K562 (cell line): ENCODE results near the gene CIB1. TPM values are rescaled to one million over a fixed set of nuclear protein-coding genes. Genes with fewer than 3 reads are reported as not detected.

ENCODE experiments used
- ATF1 ChIP-seq, 2 experiments: fragments of 450-650 bp in 1 of 2; IDR thresholded peaks; 2 replicates each; pipeline ENCODE4 v1.6.1; 2016; ENCODE audit warnings: missing compliant biosample characterization in 1 of 2, missing genetic modification characterization in 1 of 2
- CREB1 ChIP-seq, 2 experiments: sonication (generic) in 1 of 2; formaldehyde crosslinking in 1 of 2; IDR thresholded peaks; 2 replicates each; pipeline versions ENCODE4 v1.6.1 to v1.8.0; 2012 to 2022; ENCODE audit warnings: inconsistent platforms in 1 of 2, mild to moderate bottlenecking in 1 of 2, missing genetic modification reagents in 1 of 2, moderate library complexity in 1 of 2
- EGR1 ChIP-seq: fragments of 450-650 bp; conservative IDR thresholded peaks from 2 replicates; pipeline ENCODE4 v1.6.1; 2017; ENCODE audit warnings: mild to moderate bottlenecking
- EP300 ChIP-seq: IDR thresholded peaks from 2 replicates; pipeline ENCODE4 v1.6.1; 2012; ENCODE audit warnings: low read length, improper control_type of control experiment
- FOXM1 ChIP-seq, 2 experiments: fragments of 450-650 bp in 1 of 2; sonication (generic) in 1 of 2; formaldehyde crosslinking in 1 of 2; IDR thresholded peaks; 2 replicates each; pipeline versions ENCODE4 v1.6.1 to v1.9.0; 2017 to 2022; ENCODE audit warnings: low read depth in 2 of 2, mild to moderate bottlenecking in 2 of 2, missing genetic modification reagents in 1 of 2, moderate library complexity in 1 of 2
- HNRNPH1 ChIP-seq: fragments of 200-400 bp; formaldehyde crosslinking; optimal IDR thresholded peaks from 2 replicates; pipeline ENCODE3; 2017; ENCODE audit warnings: low read depth, mild to moderate bottlenecking, low read length, moderate library complexity
- NFIC ChIP-seq: fragments of 450-650 bp; IDR thresholded peaks from 2 replicates; pipeline ENCODE4 v1.6.1; 2017; ENCODE audit warnings: mild to moderate bottlenecking, inconsistent platforms
- PCBP1 ChIP-seq: fragments of 200-400 bp; formaldehyde crosslinking; IDR thresholded peaks from 2 replicates; pipeline ENCODE4 v1.6.1; 2018; ENCODE audit warnings: mild to moderate bottlenecking, low read depth, low read length; ENCODE audit not compliant: poor library complexity, severe bottlenecking
- RFX5 ChIP-seq: IDR thresholded peaks from 2 replicates; pipeline ENCODE4 v1.6.1; 2011; ENCODE audit warnings: low read depth, mild to moderate bottlenecking, improper control_type of control experiment, low read length
- SREBF1 ChIP-seq: fragments of 150-350 bp; IDR thresholded peaks from 2 replicates; pipeline ENCODE4 v1.6.1; 2014; ENCODE audit warnings: antibody characterized with exemption, low read depth, low read length, borderline replicate concordance
- THRAP3 ChIP-seq: fragments of 450-650 bp; IDR thresholded peaks from 2 replicates; pipeline ENCODE4 v1.6.1; 2016; ENCODE audit warnings: mild to moderate bottlenecking, inconsistent platforms, borderline replicate concordance
- TRIM24 ChIP-seq, 2 experiments: fragments of 450-650 bp; IDR thresholded peaks; 2 replicates each; pipeline ENCODE4 v1.6.1; 2016
- ZBTB1 ChIP-seq: sonication (generic); formaldehyde crosslinking; IDR thresholded peaks from 2 replicates; pipeline ENCODE4 v1.8.1; 2023; ENCODE audit warnings: missing genetic modification reagents, low read depth, mild to moderate bottlenecking, borderline replicate concordance
- polyA plus RNA-seq, 8 experiments: library from polyadenylated mRNA; depleted of rRNA in 4 of 8; stranded (reverse) in 5 of 8; unstranded in 3 of 8; fragments of >200 nt; fragmentation: Nextera tagmentation in 2 of 8; fragmentation: Illumina TruSeq in 1 of 8; extraction: Ambion mirVana in 2 of 8; extraction: Trizol in 1 of 8; gene quantifications; 2 replicates each; pipeline versions ENCODE4 v1.2.1 to v1.2.3, GENCODE V29; 2011 to 2014; ENCODE audit warnings: inconsistent platforms in 1 of 8, missing spikeins in 1 of 8
- total RNA-seq, 7 experiments: library from RNA; depleted of rRNA in 6 of 7; stranded (reverse); fragments of >200 nt in 6 of 7; fragmentation: Illumina TruSeq in 2 of 7; extraction: Trizol in 2 of 7; gene quantifications; 2 replicates each; pipeline versions ENCODE4 v1.2.1 to v1.2.3, GENCODE V29; 2011 to 2021; ENCODE audit warnings: low replicate concordance in 1 of 7
- TF ChIP-seq, protein P1 (sequence below): fragments of 450-650 bp; IDR thresholded peaks from 2 replicates; pipeline ENCODE4 v1.6.1; 2016; ENCODE audit warnings: mild to moderate bottlenecking, moderate library complexity
- TF ChIP-seq, protein P2 (sequence below): fragments of 450-650 bp; formaldehyde crosslinking; IDR thresholded peaks from 2 replicates; pipeline ENCODE4 v1.4.0; 2022; ENCODE audit warnings: missing genetic modification characterization

CIB1 gene
- total and polyA plus RNA-seq, 9 of the 15 experiments (the other 6 are each of a cell fraction or from before 2014, with no cell fraction given), result 14.9 to 136 (median 64.5) TPM

DNA sequence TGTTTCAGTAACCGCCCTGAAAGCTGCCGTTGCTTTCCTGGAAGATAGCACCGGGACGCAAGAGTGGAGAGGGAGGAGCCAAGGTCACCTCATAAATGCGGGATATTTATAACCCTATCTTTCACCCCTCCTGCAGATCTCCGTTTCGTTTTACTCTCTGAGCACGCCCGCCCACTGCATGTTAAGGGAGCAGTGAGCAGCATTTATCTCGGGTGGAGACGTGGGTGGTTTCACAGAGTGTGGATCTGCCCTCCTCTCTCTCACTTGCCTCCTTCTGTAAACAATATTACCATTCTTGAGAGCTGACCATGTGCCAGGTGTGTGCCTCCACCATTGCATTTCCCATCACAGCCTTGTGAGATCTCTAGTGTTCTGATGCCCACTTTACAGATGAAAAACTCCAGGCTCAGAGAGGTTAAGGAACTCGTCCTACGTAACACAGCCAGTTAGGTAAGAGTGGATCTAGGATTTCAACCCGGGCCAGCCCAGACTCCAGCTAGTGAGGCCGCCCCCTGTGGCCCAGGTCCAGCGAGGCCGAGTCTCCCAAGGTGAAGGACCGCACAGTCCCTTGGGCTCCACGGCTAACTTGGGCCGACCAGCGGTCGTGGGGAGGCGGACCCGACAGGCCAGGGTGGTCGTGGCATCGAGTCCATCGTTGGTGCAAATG is 49.5 kb downstream of the CIB1 start (continued):
- TF ChIP-seq FOXM1 (IDR thresholded peaks at IDR 0.05; ENCODE audit: low read depth) (peak; percentile 44), FOXM1 (CRISPR knock-in tag; IDR thresholded peaks at IDR 0.05; ENCODE audit: low read depth) (no peak), SREBF1 (peak; percentile 95), PCBP1 (peak; percentile 91), RFX5 (no peak), ATF1 (CRISPR knock-in tag; IDR thresholded peaks at IDR 0.05) (no peak), ATF1 (tag; IDR thresholded peaks at IDR 0.05) (peak; percentile 79), NFIC (peak; percentile 88), TRIM24 (IDR thresholded peaks at IDR 0.05) (peak; percentile 18 to 59; a peak in 2 of 4 replicates), EP300 (peak; percentile 91), ZBTB1 (CRISPR knock-in tag) (no peak), HNRNPH1 (no peak), EGR1 (peak; percentile 94), CREB1 (IDR thresholded peaks at IDR 0.05) (0 out of 2 replicates have a peak, but pooled peaks have one; percentile 27), CREB1 (CRISPR knock-in tag; IDR thresholded peaks at IDR 0.05) (no peak; the same call in 1 of the 2 replicates), THRAP3 (peak; percentile 88)
- TF ChIP-seq, protein P1, sequence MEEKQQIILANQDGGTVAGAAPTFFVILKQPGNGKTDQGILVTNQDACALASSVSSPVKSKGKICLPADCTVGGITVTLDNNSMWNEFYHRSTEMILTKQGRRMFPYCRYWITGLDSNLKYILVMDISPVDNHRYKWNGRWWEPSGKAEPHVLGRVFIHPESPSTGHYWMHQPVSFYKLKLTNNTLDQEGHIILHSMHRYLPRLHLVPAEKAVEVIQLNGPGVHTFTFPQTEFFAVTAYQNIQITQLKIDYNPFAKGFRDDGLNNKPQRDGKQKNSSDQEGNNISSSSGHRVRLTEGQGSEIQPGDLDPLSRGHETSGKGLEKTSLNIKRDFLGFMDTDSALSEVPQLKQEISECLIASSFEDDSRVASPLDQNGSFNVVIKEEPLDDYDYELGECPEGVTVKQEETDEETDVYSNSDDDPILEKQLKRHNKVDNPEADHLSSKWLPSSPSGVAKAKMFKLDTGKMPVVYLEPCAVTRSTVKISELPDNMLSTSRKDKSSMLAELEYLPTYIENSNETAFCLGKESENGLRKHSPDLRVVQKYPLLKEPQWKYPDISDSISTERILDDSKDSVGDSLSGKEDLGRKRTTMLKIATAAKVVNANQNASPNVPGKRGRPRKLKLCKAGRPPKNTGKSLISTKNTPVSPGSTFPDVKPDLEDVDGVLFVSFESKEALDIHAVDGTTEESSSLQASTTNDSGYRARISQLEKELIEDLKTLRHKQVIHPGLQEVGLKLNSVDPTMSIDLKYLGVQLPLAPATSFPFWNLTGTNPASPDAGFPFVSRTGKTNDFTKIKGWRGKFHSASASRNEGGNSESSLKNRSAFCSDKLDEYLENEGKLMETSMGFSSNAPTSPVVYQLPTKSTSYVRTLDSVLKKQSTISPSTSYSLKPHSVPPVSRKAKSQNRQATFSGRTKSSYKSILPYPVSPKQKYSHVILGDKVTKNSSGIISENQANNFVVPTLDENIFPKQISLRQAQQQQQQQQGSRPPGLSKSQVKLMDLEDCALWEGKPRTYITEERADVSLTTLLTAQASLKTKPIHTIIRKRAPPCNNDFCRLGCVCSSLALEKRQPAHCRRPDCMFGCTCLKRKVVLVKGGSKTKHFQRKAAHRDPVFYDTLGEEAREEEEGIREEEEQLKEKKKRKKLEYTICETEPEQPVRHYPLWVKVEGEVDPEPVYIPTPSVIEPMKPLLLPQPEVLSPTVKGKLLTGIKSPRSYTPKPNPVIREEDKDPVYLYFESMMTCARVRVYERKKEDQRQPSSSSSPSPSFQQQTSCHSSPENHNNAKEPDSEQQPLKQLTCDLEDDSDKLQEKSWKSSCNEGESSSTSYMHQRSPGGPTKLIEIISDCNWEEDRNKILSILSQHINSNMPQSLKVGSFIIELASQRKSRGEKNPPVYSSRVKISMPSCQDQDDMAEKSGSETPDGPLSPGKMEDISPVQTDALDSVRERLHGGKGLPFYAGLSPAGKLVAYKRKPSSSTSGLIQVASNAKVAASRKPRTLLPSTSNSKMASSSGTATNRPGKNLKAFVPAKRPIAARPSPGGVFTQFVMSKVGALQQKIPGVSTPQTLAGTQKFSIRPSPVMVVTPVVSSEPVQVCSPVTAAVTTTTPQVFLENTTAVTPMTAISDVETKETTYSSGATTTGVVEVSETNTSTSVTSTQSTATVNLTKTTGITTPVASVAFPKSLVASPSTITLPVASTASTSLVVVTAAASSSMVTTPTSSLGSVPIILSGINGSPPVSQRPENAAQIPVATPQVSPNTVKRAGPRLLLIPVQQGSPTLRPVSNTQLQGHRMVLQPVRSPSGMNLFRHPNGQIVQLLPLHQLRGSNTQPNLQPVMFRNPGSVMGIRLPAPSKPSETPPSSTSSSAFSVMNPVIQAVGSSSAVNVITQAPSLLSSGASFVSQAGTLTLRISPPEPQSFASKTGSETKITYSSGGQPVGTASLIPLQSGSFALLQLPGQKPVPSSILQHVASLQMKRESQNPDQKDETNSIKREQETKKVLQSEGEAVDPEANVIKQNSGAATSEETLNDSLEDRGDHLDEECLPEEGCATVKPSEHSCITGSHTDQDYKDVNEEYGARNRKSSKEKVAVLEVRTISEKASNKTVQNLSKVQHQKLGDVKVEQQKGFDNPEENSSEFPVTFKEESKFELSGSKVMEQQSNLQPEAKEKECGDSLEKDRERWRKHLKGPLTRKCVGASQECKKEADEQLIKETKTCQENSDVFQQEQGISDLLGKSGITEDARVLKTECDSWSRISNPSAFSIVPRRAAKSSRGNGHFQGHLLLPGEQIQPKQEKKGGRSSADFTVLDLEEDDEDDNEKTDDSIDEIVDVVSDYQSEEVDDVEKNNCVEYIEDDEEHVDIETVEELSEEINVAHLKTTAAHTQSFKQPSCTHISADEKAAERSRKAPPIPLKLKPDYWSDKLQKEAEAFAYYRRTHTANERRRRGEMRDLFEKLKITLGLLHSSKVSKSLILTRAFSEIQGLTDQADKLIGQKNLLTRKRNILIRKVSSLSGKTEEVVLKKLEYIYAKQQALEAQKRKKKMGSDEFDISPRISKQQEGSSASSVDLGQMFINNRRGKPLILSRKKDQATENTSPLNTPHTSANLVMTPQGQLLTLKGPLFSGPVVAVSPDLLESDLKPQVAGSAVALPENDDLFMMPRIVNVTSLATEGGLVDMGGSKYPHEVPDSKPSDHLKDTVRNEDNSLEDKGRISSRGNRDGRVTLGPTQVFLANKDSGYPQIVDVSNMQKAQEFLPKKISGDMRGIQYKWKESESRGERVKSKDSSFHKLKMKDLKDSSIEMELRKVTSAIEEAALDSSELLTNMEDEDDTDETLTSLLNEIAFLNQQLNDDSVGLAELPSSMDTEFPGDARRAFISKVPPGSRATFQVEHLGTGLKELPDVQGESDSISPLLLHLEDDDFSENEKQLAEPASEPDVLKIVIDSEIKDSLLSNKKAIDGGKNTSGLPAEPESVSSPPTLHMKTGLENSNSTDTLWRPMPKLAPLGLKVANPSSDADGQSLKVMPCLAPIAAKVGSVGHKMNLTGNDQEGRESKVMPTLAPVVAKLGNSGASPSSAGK, result peak; percentile 57
- TF ChIP-seq, protein P2, sequence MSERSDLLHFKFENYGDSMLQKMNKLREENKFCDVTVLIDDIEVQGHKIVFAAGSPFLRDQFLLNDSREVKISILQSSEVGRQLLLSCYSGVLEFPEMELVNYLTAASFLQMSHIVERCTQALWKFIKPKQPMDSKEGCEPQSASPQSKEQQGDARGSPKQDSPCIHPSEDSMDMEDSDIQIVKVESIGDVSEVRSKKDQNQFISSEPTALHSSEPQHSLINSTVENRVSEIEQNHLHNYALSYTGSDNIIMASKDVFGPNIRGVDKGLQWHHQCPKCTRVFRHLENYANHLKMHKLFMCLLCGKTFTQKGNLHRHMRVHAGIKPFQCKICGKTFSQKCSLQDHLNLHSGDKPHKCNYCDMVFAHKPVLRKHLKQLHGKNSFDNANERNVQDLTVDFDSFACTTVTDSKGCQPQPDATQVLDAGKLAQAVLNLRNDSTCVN (CRISPR knock-in tag), result 0 out of 2 replicates have a peak, but pooled peaks have one; percentile 68
